H9 (cell line): ENCODE results near the gene DCLRE1A. TPM values are rescaled to one million over a fixed set of nuclear protein-coding genes. Genes with fewer than 3 reads are reported as not detected.

Source experiments
- DNase-seq: peaks from one replicate; pipeline ENCODE4 v3.0.0-alpha.2; 2017
- H2AFZ ChIP-seq: one replicate; pipeline ENCODE4 v1.6.1; 2013; ENCODE audit warnings: mild to moderate bottlenecking, low read length, control low read depth, moderate library complexity
- H2AK5ac ChIP-seq: 2 replicates; pipeline ENCODE4 v1.6.1; 2013; ENCODE audit warnings: low read length, control low read depth, mixed read lengths; ENCODE audit not compliant: insufficient read length
- H2BK120ac ChIP-seq: one replicate; pipeline ENCODE4 v1.6.1; 2013; ENCODE audit warnings: low read depth, mild to moderate bottlenecking, low read length, control low read depth, inconsistent platforms; ENCODE audit not compliant: poor library complexity, severe bottlenecking
- H2BK12ac ChIP-seq: 2 replicates; pipeline ENCODE4 v1.6.1; 2013; ENCODE audit warnings: low read length, control low read depth, mixed read lengths, low read depth; ENCODE audit not compliant: insufficient read length
- H2BK15ac ChIP-seq: 2 replicates; pipeline ENCODE4 v1.6.1; 2013; ENCODE audit warnings: low read depth, low read length, control low read depth
- H2BK20ac ChIP-seq: one replicate; pipeline ENCODE4 v1.6.1; 2013; ENCODE audit warnings: low read depth, mild to moderate bottlenecking, low read length, control low read depth, inconsistent platforms; ENCODE audit not compliant: poor library complexity, severe bottlenecking
- H2BK5ac ChIP-seq: 2 replicates; pipeline ENCODE4 v1.6.1; 2013; ENCODE audit warnings: low read length, control low read depth, mixed read lengths; ENCODE audit not compliant: insufficient read length
- H3K14ac ChIP-seq: 2 replicates; pipeline ENCODE4 v1.6.1; 2013; ENCODE audit warnings: low read length, control low read depth; ENCODE audit not compliant: insufficient read depth
- H3K18ac ChIP-seq: 2 replicates; pipeline ENCODE4 v1.6.1; 2013; ENCODE audit warnings: low read depth, mild to moderate bottlenecking, mixed read lengths, low read length, control low read depth; ENCODE audit not compliant: insufficient read length
- H3K23ac ChIP-seq: 2 replicates; pipeline ENCODE4 v1.6.1; 2013; ENCODE audit warnings: low read length, control low read depth, mixed read lengths, low read depth; ENCODE audit not compliant: insufficient read length
- H3K23me2 ChIP-seq: 2 replicates; pipeline ENCODE4 v1.6.1; 2013; ENCODE audit warnings: low read depth, mild to moderate bottlenecking, mixed read lengths, low read length, control low read depth; ENCODE audit not compliant: insufficient read length, poor library complexity, severe bottlenecking
- H3K27ac ChIP-seq: 2 replicates; pipeline ENCODE4 v1.5.1; 2013; ENCODE audit warnings: low read length, control low read depth, mixed read lengths, low read depth; ENCODE audit not compliant: insufficient read length
- H3K27me3 ChIP-seq: 2 replicates; pipeline ENCODE4 v1.6.1; 2013; ENCODE audit warnings: low read length, control low read depth, inconsistent platforms; ENCODE audit not compliant: insufficient read depth
- H3K4ac ChIP-seq: 2 replicates; pipeline ENCODE4 v1.6.1; 2013; ENCODE audit warnings: low read depth, mild to moderate bottlenecking, control low read depth, inconsistent platforms, low read length, moderate library complexity
- H3K4me1 ChIP-seq: 2 replicates; pipeline ENCODE4 v1.6.1; 2013; ENCODE audit warnings: low read length, control low read depth, inconsistent platforms; ENCODE audit not compliant: insufficient read depth
- H3K4me2 ChIP-seq: 2 replicates; pipeline ENCODE4 v1.6.1; 2013; ENCODE audit warnings: low read length, control low read depth, mixed read lengths; ENCODE audit not compliant: insufficient read length, insufficient read depth
- H3K56ac ChIP-seq: 2 replicates; pipeline ENCODE4 v1.6.1; 2013; ENCODE audit warnings: low read depth, mild to moderate bottlenecking, mixed read lengths, low read length, control low read depth; ENCODE audit not compliant: insufficient read length
- H3K79me1 ChIP-seq: 2 replicates; pipeline ENCODE4 v1.6.1; 2013; ENCODE audit warnings: low read depth, mild to moderate bottlenecking, moderate library complexity, low read length, control low read depth, inconsistent platforms; ENCODE audit not compliant: insufficient read depth, poor library complexity, severe bottlenecking
- H3K79me2 ChIP-seq: 2 replicates; pipeline ENCODE4 v1.6.1; 2013; ENCODE audit warnings: low read length, control low read depth, inconsistent platforms; ENCODE audit not compliant: insufficient read depth
- H3K9ac ChIP-seq: 2 replicates; pipeline ENCODE4 v1.6.1; 2013; ENCODE audit warnings: low read length, control low read depth, mixed read lengths; ENCODE audit not compliant: insufficient read length; ENCODE audit errors: extremely low read depth
- H3K9me3 ChIP-seq: one replicate; pipeline ENCODE4 v1.6.1; 2013; ENCODE audit warnings: low read depth, low read length, inconsistent platforms; ENCODE audit not compliant: control insufficient read depth
- H3T11ph ChIP-seq: one replicate; pipeline ENCODE4 v1.6.1; 2013; ENCODE audit warnings: mild to moderate bottlenecking, low read length, control low read depth, inconsistent platforms
- H4K20me1 ChIP-seq: one replicate; pipeline ENCODE4 v1.6.1; 2013; ENCODE audit not compliant: control insufficient read depth, insufficient read length, insufficient read depth
- H4K5ac ChIP-seq: 2 replicates; pipeline ENCODE4 v1.6.1; 2013; ENCODE audit warnings: low read depth, mild to moderate bottlenecking, mixed read lengths, low read length, control low read depth; ENCODE audit not compliant: insufficient read length
- H4K8ac ChIP-seq: replicated peaks from 2 replicates; pipeline ENCODE4 v1.6.1; 2013; ENCODE audit warnings: low read length, control low read depth, mixed read lengths, low read depth; ENCODE audit not compliant: insufficient read length
- H4K91ac ChIP-seq: 2 replicates; pipeline ENCODE4 v1.6.1; 2013; ENCODE audit warnings: low read depth, mild to moderate bottlenecking, moderate library complexity, mixed read lengths, low read length, control low read depth; ENCODE audit not compliant: insufficient read length
- H3K27ac Mint-ChIP-seq, 3 experiments: 2 replicates in 2 of 3; 3 replicates in 1 of 3; pipeline ENCODE4 v1.8.0; 2020 to 2021; ENCODE audit warnings: mixed read lengths in 3 of 3, mild to moderate bottlenecking in 1 of 3, moderate library complexity in 1 of 3
- H3K27me3 Mint-ChIP-seq: 2 replicates; pipeline ENCODE4 v1.8.0; 2021; ENCODE audit warnings: low read depth, mild to moderate bottlenecking, moderate library complexity, mixed read lengths
- H3K36me3 Mint-ChIP-seq, 3 experiments: 2 replicates in 2 of 3; 3 replicates in 1 of 3; pipeline ENCODE4 v1.8.0; 2020 to 2021; ENCODE audit warnings: low read depth in 3 of 3, mixed read lengths in 3 of 3; ENCODE audit not compliant: insufficient read depth in 1 of 3
- H3K4me1 Mint-ChIP-seq, 2 experiments: 2 replicates each; pipeline ENCODE4 v1.8.0; 2020; ENCODE audit warnings: mixed read lengths in 2 of 2
- H3K4me3 Mint-ChIP-seq, 2 experiments: 2 replicates in 1 of 2; 3 replicates in 1 of 2; pipeline ENCODE4 v1.8.0; 2020 to 2021; ENCODE audit warnings: mild to moderate bottlenecking in 2 of 2, mixed read lengths in 2 of 2, moderate library complexity in 1 of 2
- H3K9me3 Mint-ChIP-seq, 2 experiments: 2 replicates in 1 of 2; 3 replicates in 1 of 2; pipeline ENCODE4 v1.8.0; 2020; ENCODE audit warnings: mild to moderate bottlenecking in 2 of 2, mixed read lengths in 2 of 2, moderate library complexity in 1 of 2
- CTCF ChIP-seq: fragments of 200-600 bp; sonication (generic); conservative IDR thresholded peaks from 3 replicates; pipeline ENCODE4 v1.8.0; 2021; ENCODE audit warnings: antibody characterized with exemption, mild to moderate bottlenecking
- WGBS: extraction: QIAGEN DNeasy Blood & Tissue Kit; methylation state at CpG from one replicate; pipeline ENCODE4 v1.1.7; 2013; ENCODE audit warnings: missing lambda C conversion rate, low lambda C conversion rate, mixed read lengths; ENCODE audit not compliant: insufficient read length; ENCODE audit errors: extremely low coverage; 5-methylcytosine and 5-hydroxymethylcytosine counted together
- total RNA-seq: library from RNA; stranded (reverse); gene quantifications from 2 replicates; pipeline ENCODE4 v1.2.1, GENCODE V29; 2021

Gene DCLRE1A
- total RNA-seq, 1 experiment from 2014 or later: 9.9 TPM

- Histone ChIP-seq H2BK20ac (no peak overlapping the region), H3K9me3 (no peaks in the 10 kb centered on the region), H3K23ac (no peak overlapping the region), H3T11ph (no peak overlapping the region), H3K27me3 (no peaks in the 10 kb centered on the region; the same call in 1 of the 2 replicates), H2BK12ac (no peak overlapping the region), H2BK5ac (no peak overlapping the region), H3K79me2 (no peaks in the 10 kb centered on the region), H4K5ac (no peak overlapping the region), H3K4me1 (no peaks in the 10 kb centered on the region), H2BK120ac (no peak overlapping the region), H3K79me1 (no peaks in the 10 kb centered on the region), H3K23me2 (no peaks in the 10 kb centered on the region), H3K14ac (no peak overlapping the region), H3K27ac (no peak overlapping the region), H3K56ac (no peak overlapping the region), H3K9ac (no peak overlapping the region), H4K8ac (no peak overlapping the region), H4K20me1 (no peaks in the 10 kb centered on the region), H2AFZ (no peak overlapping the region), H2AK5ac (no peak overlapping the region), H2BK15ac (no peak overlapping the region), H3K4me2 (no peak overlapping the region), H3K18ac (no peak overlapping the region), H4K91ac (no peak overlapping the region), H3K4ac (no peak overlapping the region)
- no peak for DNase-seq
- Mint-ChIP-seq H3K4me1 (no peaks in the 10 kb centered on the region), H3K9me3 (peaks cover 2 to 4% of the 10 kb centered on the region in 2 experiments; a peak in 2 of 5 replicates), H3K27me3 (no peaks in the 10 kb centered on the region), H3K4me3 (no peak overlapping the region), H3K27ac (no peak overlapping the region; a peak in 2 of 7 replicates), H3K36me3 (peaks cover 11 to 52% (median 42%) of the 10 kb centered on the region in 3 experiments)
- TF ChIP-seq CTCF: no peak
- no CpG with 5 or more reads among the region's 2 CpGs for WGBS
Measured at GRCh38 chr10:113899952-113900598, 46.2 kb upstream of the DCLRE1A start.
